HEK293 (cell line): ENCODE measurements around the gene FUCA2.
A peak's percentile ranks its signal among the peaks of the same experiment; 100 is the strongest.

ENCODE experiments used
- BCL11A ChIP-seq: fragments of 450-650 bp; formaldehyde crosslinking; IDR thresholded peaks from 2 replicates; pipeline ENCODE4 v1.5.1; 2016; ENCODE audit warnings: low read depth, missing biosample characterization, missing genetic modification characterization
- EGR2 ChIP-seq: fragments of 450-650 bp; formaldehyde crosslinking; IDR thresholded peaks from 2 replicates; pipeline ENCODE4 v1.5.1; 2016; ENCODE audit warnings: low read depth, missing biosample characterization, missing genetic modification characterization
- GLIS1 ChIP-seq: fragments of 450-650 bp; formaldehyde crosslinking; IDR thresholded peaks from 2 replicates; pipeline ENCODE4 v1.5.1; 2016; ENCODE audit warnings: missing biosample characterization, missing genetic modification characterization
- GLIS2 ChIP-seq: fragments of 450-650 bp; formaldehyde crosslinking; IDR thresholded peaks from 2 replicates; pipeline ENCODE4 v1.5.1; 2016; ENCODE audit warnings: missing biosample characterization, missing genetic modification characterization
- HOXA7 ChIP-seq: sonication (generic); formaldehyde crosslinking; IDR thresholded peaks from 2 replicates; pipeline ENCODE4 v1.8.1; 2022; ENCODE audit warnings: missing genetic modification reagents, borderline replicate concordance
- KLF1 ChIP-seq: fragments of 450-650 bp; formaldehyde crosslinking; IDR thresholded peaks from 2 replicates; pipeline ENCODE4 v1.5.1; 2016; ENCODE audit warnings: missing biosample characterization, missing genetic modification characterization
- RBAK ChIP-seq: fragments of 450-650 bp; formaldehyde crosslinking; IDR thresholded peaks from 2 replicates; pipeline ENCODE4 v1.5.1; 2016; ENCODE audit warnings: missing biosample characterization, missing genetic modification characterization
- SCRT2 ChIP-seq: fragments of 450-650 bp; formaldehyde crosslinking; IDR thresholded peaks from 2 replicates; pipeline ENCODE4 v1.5.1; 2016; ENCODE audit warnings: missing biosample characterization, missing genetic modification characterization
- SP7 ChIP-seq: fragments of 450-650 bp; formaldehyde crosslinking; IDR thresholded peaks from 2 replicates; pipeline ENCODE4 v1.5.1; 2016; ENCODE audit warnings: missing biosample characterization, missing genetic modification characterization
- WT1 ChIP-seq: fragments of 450-650 bp; formaldehyde crosslinking; IDR thresholded peaks from 2 replicates; pipeline ENCODE4 v1.5.1; 2016; ENCODE audit warnings: missing biosample characterization, missing genetic modification characterization
- ZBTB7A ChIP-seq: fragments of 450-650 bp; formaldehyde crosslinking; IDR thresholded peaks from 2 replicates; pipeline ENCODE4 v1.5.1; 2016; ENCODE audit warnings: low read depth, missing biosample characterization, missing genetic modification characterization
- ZFHX2 ChIP-seq: fragments of 450-650 bp; formaldehyde crosslinking; conservative IDR thresholded peaks from 2 replicates; pipeline ENCODE4 v1.5.1; 2016; ENCODE audit warnings: missing biosample characterization, missing genetic modification characterization
- ZNF114 ChIP-seq: fragments of 450-650 bp; formaldehyde crosslinking; IDR thresholded peaks from 2 replicates; pipeline ENCODE4 v1.5.0; 2017; ENCODE audit warnings: missing biosample characterization, missing genetic modification characterization
- ZNF202 ChIP-seq: fragments of 450-650 bp; formaldehyde crosslinking; IDR thresholded peaks from 2 replicates; pipeline ENCODE4 v1.5.1; 2016; ENCODE audit warnings: missing biosample characterization, missing genetic modification characterization, borderline replicate concordance
- ZNF23 ChIP-seq: fragments of 450-650 bp; formaldehyde crosslinking; IDR thresholded peaks from 2 replicates; pipeline ENCODE4 v1.5.1; 2016; ENCODE audit warnings: missing biosample characterization, missing genetic modification characterization, borderline replicate concordance
- ZNF302 ChIP-seq: fragments of 450-650 bp; formaldehyde crosslinking; IDR thresholded peaks from 2 replicates; pipeline ENCODE4 v1.5.1; 2016; ENCODE audit warnings: missing biosample characterization, missing genetic modification characterization, low read depth
- ZNF324 ChIP-seq: fragments of 450-650 bp; formaldehyde crosslinking; IDR thresholded peaks from 2 replicates; pipeline ENCODE4 v1.5.1; 2016; ENCODE audit warnings: missing biosample characterization, missing genetic modification characterization
- ZNF473 ChIP-seq: fragments of 450-650 bp; formaldehyde crosslinking; IDR thresholded peaks from 2 replicates; pipeline ENCODE4 v1.5.1; 2017; ENCODE audit warnings: missing biosample characterization, missing genetic modification characterization
- ZNF501 ChIP-seq: fragments of 450-650 bp; formaldehyde crosslinking; IDR thresholded peaks from 2 replicates; pipeline ENCODE4 v1.5.1; 2016; ENCODE audit warnings: missing biosample characterization, missing genetic modification characterization
- ZNF600 ChIP-seq: fragments of 450-650 bp; formaldehyde crosslinking; IDR thresholded peaks from 2 replicates; pipeline ENCODE4 v1.5.1; 2016; ENCODE audit warnings: missing biosample characterization, missing genetic modification characterization
- ZNF610 ChIP-seq: fragments of 450-650 bp; formaldehyde crosslinking; IDR thresholded peaks from 2 replicates; pipeline ENCODE4 v1.5.1; 2016; ENCODE audit warnings: missing biosample characterization, missing genetic modification characterization, borderline replicate concordance
- ZNF624 ChIP-seq: fragments of 450-650 bp; formaldehyde crosslinking; IDR thresholded peaks from 2 replicates; pipeline ENCODE4 v1.5.1; 2017; ENCODE audit warnings: missing biosample characterization, missing genetic modification characterization
- ZNF660 ChIP-seq: fragments of 450-650 bp; IDR thresholded peaks from 2 replicates; pipeline ENCODE4 v1.5.1; 2018; ENCODE audit warnings: missing biosample characterization, mild to moderate bottlenecking, missing genetic modification characterization
- ZNF747 ChIP-seq: fragments of 450-650 bp; formaldehyde crosslinking; IDR thresholded peaks from 2 replicates; pipeline ENCODE4 v1.5.1; 2016; ENCODE audit warnings: missing biosample characterization, missing genetic modification characterization
- ZNF776 ChIP-seq: fragments of 450-650 bp; formaldehyde crosslinking; IDR thresholded peaks from 2 replicates; pipeline ENCODE4 v1.5.0; 2017; ENCODE audit warnings: missing biosample characterization, missing genetic modification characterization, borderline replicate concordance
- ZXDB ChIP-seq: fragments of 450-650 bp; formaldehyde crosslinking; IDR thresholded peaks from 2 replicates; pipeline ENCODE4 v1.5.1; 2016; ENCODE audit warnings: missing biosample characterization, missing genetic modification characterization
- TF ChIP-seq, protein P1 (sequence below): fragments of 450-650 bp; formaldehyde crosslinking; IDR thresholded peaks from 2 replicates; pipeline ENCODE4 v1.5.1; 2016; ENCODE audit warnings: missing biosample characterization, missing genetic modification characterization
- TF ChIP-seq, protein P2 (sequence below): fragments of 450-650 bp; formaldehyde crosslinking; IDR thresholded peaks from 2 replicates; pipeline ENCODE4 v1.5.1; 2016; ENCODE audit warnings: missing biosample characterization, missing genetic modification characterization, low read depth
- TF ChIP-seq, protein P3 (sequence below): fragments of 450-650 bp; formaldehyde crosslinking; IDR thresholded peaks from 2 replicates; pipeline ENCODE4 v1.5.0; 2017; ENCODE audit warnings: missing biosample characterization, missing genetic modification characterization, borderline replicate concordance
- TF ChIP-seq, protein P4 (sequence below): fragments of 450-650 bp; formaldehyde crosslinking; IDR thresholded peaks from 2 replicates; pipeline ENCODE4 v1.5.1; 2016; ENCODE audit warnings: missing biosample characterization, missing genetic modification characterization

FUCA2 gene

DNA sequence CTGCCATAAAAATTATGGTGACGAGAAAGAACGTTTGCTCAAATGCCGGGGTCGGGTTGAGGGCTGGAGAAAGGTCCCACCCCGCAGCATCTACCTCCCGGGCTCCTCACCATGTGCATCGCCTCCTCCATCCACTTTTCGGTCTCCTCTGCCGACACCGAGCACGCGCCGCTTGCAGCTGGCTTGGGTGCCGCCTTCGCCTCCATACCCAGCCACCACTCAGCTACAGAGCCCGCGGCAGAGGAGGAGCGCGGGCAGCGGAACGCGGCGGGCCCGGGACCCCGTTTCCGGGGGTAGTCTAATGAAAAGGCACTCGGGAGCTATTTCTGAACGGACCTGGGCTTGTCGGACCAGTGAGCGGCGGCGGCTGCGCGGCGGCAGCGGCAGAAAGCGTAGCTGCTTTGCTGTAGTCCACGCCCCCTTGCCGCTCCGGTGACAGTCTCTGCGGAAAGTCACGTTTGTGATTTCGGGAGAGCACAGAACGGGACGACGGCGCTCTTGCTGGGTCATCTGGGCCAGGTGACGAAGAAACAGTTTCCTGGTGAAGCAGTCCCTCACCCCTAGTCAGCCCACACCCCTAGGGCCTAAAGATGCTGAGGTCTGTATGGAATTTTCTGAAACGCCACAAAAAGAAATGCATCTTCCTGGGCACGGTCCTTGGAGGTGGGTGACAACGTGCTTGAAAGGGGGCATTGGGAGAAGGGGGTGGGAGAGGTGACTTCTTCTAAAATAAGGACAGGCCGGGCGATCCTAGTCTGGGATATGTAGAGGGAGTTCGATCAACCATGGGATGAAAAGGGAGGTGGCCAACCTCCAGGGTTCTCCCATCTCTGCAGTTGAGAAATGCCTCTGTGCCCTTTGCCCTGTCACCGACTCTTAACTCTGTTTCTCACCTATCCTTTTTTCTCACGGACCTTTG lies 60.8 kb downstream of the FUCA2 start, which contains the start of the genes ADAT2 and PEX3 (continued):
- TF ChIP-seq, protein P1, sequence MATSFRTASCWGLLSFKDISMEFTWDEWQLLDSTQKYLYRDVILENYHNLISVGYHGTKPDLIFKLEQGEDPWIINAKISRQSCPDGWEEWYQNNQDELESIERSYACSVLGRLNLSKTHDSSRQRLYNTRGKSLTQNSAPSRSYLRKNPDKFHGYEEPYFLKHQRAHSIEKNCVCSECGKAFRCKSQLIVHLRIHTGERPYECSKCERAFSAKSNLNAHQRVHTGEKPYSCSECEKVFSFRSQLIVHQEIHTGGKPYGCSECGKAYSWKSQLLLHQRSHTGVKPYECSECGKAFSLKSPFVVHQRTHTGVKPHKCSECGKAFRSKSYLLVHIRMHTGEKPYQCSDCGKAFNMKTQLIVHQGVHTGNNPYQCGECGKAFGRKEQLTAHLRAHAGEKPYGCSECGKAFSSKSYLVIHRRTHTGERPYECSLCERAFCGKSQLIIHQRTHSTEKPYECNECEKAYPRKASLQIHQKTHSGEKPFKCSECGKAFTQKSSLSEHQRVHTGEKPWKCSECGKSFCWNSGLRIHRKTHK (tag by site-specific recombination): peak; percentile 48; the same call in 1 of the 2 replicates
- peak; percentile 74; the same call in 1 of the 2 replicates for TF ChIP-seq KLF1 (tag by site-specific recombination)
- TF ChIP-seq ZBTB7A (tag by site-specific recombination): peak; percentile 95; the same call in 1 of the 2 replicates
- TF ChIP-seq ZNF776 (tag by site-specific recombination): no peak
- no peak; the same call in 1 of the 2 replicates for TF ChIP-seq RBAK (tag by site-specific recombination)
- peak; percentile 100 for TF ChIP-seq ZNF324 (tag by site-specific recombination)
- TF ChIP-seq ZXDB (tag by site-specific recombination): peak; percentile 99
- TF ChIP-seq, protein P2, sequence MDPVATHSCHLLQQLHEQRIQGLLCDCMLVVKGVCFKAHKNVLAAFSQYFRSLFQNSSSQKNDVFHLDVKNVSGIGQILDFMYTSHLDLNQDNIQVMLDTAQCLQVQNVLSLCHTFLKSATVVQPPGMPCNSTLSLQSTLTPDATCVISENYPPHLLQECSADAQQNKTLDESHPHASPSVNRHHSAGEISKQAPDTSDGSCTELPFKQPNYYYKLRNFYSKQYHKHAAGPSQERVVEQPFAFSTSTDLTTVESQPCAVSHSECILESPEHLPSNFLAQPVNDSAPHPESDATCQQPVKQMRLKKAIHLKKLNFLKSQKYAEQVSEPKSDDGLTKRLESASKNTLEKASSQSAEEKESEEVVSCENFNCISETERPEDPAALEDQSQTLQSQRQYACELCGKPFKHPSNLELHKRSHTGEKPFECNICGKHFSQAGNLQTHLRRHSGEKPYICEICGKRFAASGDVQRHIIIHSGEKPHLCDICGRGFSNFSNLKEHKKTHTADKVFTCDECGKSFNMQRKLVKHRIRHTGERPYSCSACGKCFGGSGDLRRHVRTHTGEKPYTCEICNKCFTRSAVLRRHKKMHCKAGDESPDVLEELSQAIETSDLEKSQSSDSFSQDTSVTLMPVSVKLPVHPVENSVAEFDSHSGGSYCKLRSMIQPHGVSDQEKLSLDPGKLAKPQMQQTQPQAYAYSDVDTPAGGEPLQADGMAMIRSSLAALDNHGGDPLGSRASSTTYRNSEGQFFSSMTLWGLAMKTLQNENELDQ: peak; percentile 92
- TF ChIP-seq BCL11A (tag by site-specific recombination): peak; percentile 37; the same call in 1 of the 2 replicates
- TF ChIP-seq ZNF202 (tag by site-specific recombination): no peak
- no peak for TF ChIP-seq ZNF747
- TF ChIP-seq ZNF660 (tag by site-specific recombination): peak; percentile 100
- no peak for TF ChIP-seq ZNF473 (tag by site-specific recombination)
- TF ChIP-seq ZNF600: peak; percentile 90
- TF ChIP-seq SCRT2 (tag by site-specific recombination): peak; percentile 22; the same call in 1 of the 2 replicates
- TF ChIP-seq EGR2: 0 out of 2 replicates have a peak, but pooled peaks have one; percentile 46
- TF ChIP-seq, protein P3, sequence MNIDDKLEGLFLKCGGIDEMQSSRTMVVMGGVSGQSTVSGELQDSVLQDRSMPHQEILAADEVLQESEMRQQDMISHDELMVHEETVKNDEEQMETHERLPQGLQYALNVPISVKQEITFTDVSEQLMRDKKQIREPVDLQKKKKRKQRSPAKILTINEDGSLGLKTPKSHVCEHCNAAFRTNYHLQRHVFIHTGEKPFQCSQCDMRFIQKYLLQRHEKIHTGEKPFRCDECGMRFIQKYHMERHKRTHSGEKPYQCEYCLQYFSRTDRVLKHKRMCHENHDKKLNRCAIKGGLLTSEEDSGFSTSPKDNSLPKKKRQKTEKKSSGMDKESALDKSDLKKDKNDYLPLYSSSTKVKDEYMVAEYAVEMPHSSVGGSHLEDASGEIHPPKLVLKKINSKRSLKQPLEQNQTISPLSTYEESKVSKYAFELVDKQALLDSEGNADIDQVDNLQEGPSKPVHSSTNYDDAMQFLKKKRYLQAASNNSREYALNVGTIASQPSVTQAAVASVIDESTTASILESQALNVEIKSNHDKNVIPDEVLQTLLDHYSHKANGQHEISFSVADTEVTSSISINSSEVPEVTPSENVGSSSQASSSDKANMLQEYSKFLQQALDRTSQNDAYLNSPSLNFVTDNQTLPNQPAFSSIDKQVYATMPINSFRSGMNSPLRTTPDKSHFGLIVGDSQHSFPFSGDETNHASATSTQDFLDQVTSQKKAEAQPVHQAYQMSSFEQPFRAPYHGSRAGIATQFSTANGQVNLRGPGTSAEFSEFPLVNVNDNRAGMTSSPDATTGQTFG (tag by site-specific recombination): peak; percentile 73; the same call in 1 of the 2 replicates
- TF ChIP-seq, protein P4, sequence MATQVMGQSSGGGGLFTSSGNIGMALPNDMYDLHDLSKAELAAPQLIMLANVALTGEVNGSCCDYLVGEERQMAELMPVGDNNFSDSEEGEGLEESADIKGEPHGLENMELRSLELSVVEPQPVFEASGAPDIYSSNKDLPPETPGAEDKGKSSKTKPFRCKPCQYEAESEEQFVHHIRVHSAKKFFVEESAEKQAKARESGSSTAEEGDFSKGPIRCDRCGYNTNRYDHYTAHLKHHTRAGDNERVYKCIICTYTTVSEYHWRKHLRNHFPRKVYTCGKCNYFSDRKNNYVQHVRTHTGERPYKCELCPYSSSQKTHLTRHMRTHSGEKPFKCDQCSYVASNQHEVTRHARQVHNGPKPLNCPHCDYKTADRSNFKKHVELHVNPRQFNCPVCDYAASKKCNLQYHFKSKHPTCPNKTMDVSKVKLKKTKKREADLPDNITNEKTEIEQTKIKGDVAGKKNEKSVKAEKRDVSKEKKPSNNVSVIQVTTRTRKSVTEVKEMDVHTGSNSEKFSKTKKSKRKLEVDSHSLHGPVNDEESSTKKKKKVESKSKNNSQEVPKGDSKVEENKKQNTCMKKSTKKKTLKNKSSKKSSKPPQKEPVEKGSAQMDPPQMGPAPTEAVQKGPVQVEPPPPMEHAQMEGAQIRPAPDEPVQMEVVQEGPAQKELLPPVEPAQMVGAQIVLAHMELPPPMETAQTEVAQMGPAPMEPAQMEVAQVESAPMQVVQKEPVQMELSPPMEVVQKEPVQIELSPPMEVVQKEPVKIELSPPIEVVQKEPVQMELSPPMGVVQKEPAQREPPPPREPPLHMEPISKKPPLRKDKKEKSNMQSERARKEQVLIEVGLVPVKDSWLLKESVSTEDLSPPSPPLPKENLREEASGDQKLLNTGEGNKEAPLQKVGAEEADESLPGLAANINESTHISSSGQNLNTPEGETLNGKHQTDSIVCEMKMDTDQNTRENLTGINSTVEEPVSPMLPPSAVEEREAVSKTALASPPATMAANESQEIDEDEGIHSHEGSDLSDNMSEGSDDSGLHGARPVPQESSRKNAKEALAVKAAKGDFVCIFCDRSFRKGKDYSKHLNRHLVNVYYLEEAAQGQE (tag by site-specific recombination): peak; percentile 82
- peak; percentile 96 for TF ChIP-seq SP7 (tag by site-specific recombination)
- peak; percentile 99 for TF ChIP-seq ZNF501 (tag by site-specific recombination)
- 0 out of 2 replicates have a peak, but pooled peaks have one; percentile 64 for TF ChIP-seq ZNF302
- TF ChIP-seq HOXA7 (CRISPR knock-in tag): peak; percentile 78; the same call in 1 of the 2 replicates
- peak; percentile 53 for TF ChIP-seq ZFHX2
- TF ChIP-seq WT1 (tag by site-specific recombination): peak; percentile 57; the same call in 1 of the 2 replicates
- TF ChIP-seq ZNF23 (tag by site-specific recombination): no peak
- 0 out of 2 replicates have a peak, but pooled peaks have one; percentile 57 for TF ChIP-seq ZNF624 (tag by site-specific recombination)
- TF ChIP-seq ZNF610 (tag by site-specific recombination): peak; percentile 99
- no peak for TF ChIP-seq GLIS1 (tag by site-specific recombination)
- no peak for TF ChIP-seq ZNF114 (tag by site-specific recombination)
- TF ChIP-seq GLIS2: 0 out of 2 replicates have a peak, but pooled peaks have one; percentile 36
